Lower leg skin (tissue), 3 donors: ENCODE measurements around the gene ZNF385C.

Experiments
- CTCF ChIP-seq, 3 donors: fragments of 450-650 bp; IDR thresholded peaks; one replicate each; pipeline ENCODE4 v1.5.1; 2016; ENCODE audit warnings: antibody characterized with exemption in 3 of 3, mild to moderate bottlenecking in 3 of 3, moderate library complexity in 2 of 3
- POLR2A ChIP-seq, 2 donors: fragments of 450-650 bp; IDR thresholded peaks; one replicate each; pipeline ENCODE4 v1.6.1; 2016 to 2017; ENCODE audit warnings: antibody characterized with exemption in 2 of 2, mild to moderate bottlenecking in 1 of 2, moderate library complexity in 1 of 2

DNA sequence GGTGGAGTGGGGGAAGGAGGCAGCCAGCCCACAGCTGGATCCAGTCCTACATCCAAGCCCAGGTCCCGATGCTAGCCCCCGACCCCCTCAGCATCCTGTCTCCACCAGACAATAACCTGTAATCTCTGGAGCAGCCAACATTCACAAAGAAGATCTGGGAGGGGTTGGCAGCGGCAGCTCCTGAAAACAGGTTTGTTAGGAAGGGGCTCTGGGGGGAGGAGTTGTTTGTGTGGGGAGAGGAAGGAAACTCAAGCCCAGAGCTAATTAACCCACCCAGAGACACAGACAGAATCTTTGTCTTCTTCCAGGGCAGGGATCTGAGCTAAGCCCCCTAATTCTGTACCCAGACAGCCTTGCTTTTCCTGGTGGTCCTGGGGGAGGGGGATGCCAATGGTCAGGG is 43.2 kb downstream of the ZNF385C start:
- TF ChIP-seq CTCF (IDR thresholded peaks at IDR 0.05) (no peak), POLR2A (IDR thresholded peaks at IDR 0.05) (no peak)
